Body of pancreas (tissue), 4 donors: ENCODE data around the gene TXK. TPM values are rescaled to one million over a fixed set of nuclear protein-coding genes. Genes with fewer than 3 reads are reported as not detected.

Experiments used
- ATAC-seq: fragments of 150-250 bp; one replicate; pipeline ENCODE4 v1.9.1; 2016
- DNase-seq, 4 donors: peaks; one replicate each; pipeline ENCODE4 v3.0.0-alpha.2; 2019
- H3K27ac ChIP-seq, 4 donors: fragments of 200-600 bp; sonication (generic); 1 replicate in 3 of 4; 2 replicates in 1 of 4; pipeline versions ENCODE4 v1.5.1 to v1.6.1; 2016 to 2019; ENCODE audit warnings: mild to moderate bottlenecking in 1 of 4, mixed read lengths in 1 of 4, moderate library complexity in 1 of 4
- H3K27me3 ChIP-seq, 2 donors: fragments of 200-600 bp; sonication (generic); one replicate each; pipeline ENCODE4 v1.6.0; 2016; ENCODE audit warnings: mild to moderate bottlenecking in 1 of 2
- H3K36me3 ChIP-seq, 2 donors: fragments of 200-600 bp; sonication (generic); replicated peaks in 1 of 2; 2 replicates each; pipeline ENCODE4 v1.5.1; 2016; ENCODE audit warnings: low read depth in 2 of 2; ENCODE audit not compliant: insufficient read depth in 1 of 2
- H3K4me1 ChIP-seq: fragments of 200-600 bp; sonication (generic); one replicate; pipeline ENCODE4 v1.6.0; 2016
- H3K4me3 ChIP-seq, 2 donors: fragments of 200-600 bp; sonication (generic); 1 replicate in 1 of 2; 2 replicates in 1 of 2; pipeline ENCODE4 v1.5.1; 2016 to 2019
- H3K9me3 ChIP-seq, 3 donors: fragments of 200-600 bp; sonication (generic); 1 replicate in 2 of 3; 2 replicates in 1 of 3; pipeline ENCODE4 v1.5.1; 2016
- CTCF ChIP-seq, 7 experiments: fragments of 450-650 bp in 4 of 7; fragments of 200-600 bp in 3 of 7; sonication (generic) in 3 of 7; IDR thresholded peaks; one replicate each; pipeline ENCODE4 v1.5.1; 2016 to 2019; ENCODE audit warnings: antibody characterized with exemption in 7 of 7
- POLR2A ChIP-seq, 3 donors: fragments of 450-650 bp; IDR thresholded peaks; one replicate each; pipeline ENCODE4 v1.6.1; 2016; ENCODE audit warnings: antibody characterized with exemption in 3 of 3, mild to moderate bottlenecking in 2 of 3
- WGBS, 2 donors: methylation state at CpG; one replicate each; pipeline ENCODE4 v1.1.5; 2017; 5-methylcytosine and 5-hydroxymethylcytosine counted together
- intact Hi-C: fragments of 100-400 bp; cut with DNase I; formaldehyde crosslinking; loops from one replicate; pipeline ENCODE4 v1.15.1; 2023
- total RNA-seq, 2 donors: library from RNA; depleted of rRNA; stranded (reverse); fragments of >200 nt; gene quantifications; one replicate each; pipeline ENCODE4 v1.1.0, GENCODE V29; 2016

Gene TXK
- total RNA-seq, 2 donors from 2014 or later: 0.66 to 1.3 TPM

GRCh38 chr4:48071191-48071590 lies 62.9 kb downstream of the TXK start:
- no peak overlapping the region for H3K4me3 ChIP-seq
- H3K4me1 ChIP-seq: no peaks in the 10 kb centered on the region
- TF ChIP-seq POLR2A (IDR thresholded peaks at IDR 0.05) (no peak), CTCF (IDR thresholded peaks at IDR 0.05) (no peak)
- intact Hi-C loops: no loop called here
- H3K36me3 ChIP-seq: no peaks in the 10 kb centered on the region
- 85 to 98% methylated on average over 3 of the region's 3 CpGs for WGBS, 2 donors
- DNase-seq (no peak), ATAC-seq (no peak)
- no peaks in the 10 kb centered on the region for H3K9me3 ChIP-seq
- H3K27ac ChIP-seq: no peak overlapping the region
- no peaks in the 10 kb centered on the region for H3K27me3 ChIP-seq

GRCh38 chr4:48069026-48069425 lies 65.0 kb downstream of the TXK start:
- H3K27ac ChIP-seq: no peak overlapping the region
- 34 to 37% methylated on average over 2 of the region's 2 CpGs for WGBS, 2 donors
- H3K36me3 ChIP-seq: no peaks in the 10 kb centered on the region
- DNase-seq (no peak), ATAC-seq (no peak)
- no peak overlapping the region for H3K4me3 ChIP-seq
- no peak for TF ChIP-seq CTCF (IDR thresholded peaks at IDR 0.05)
- no peak for TF ChIP-seq POLR2A (IDR thresholded peaks at IDR 0.05)
- H3K9me3 ChIP-seq: no peaks in the 10 kb centered on the region
- no peaks in the 10 kb centered on the region for H3K4me1 ChIP-seq
- intact Hi-C loops: no loop called here
- H3K27me3 ChIP-seq: no peaks in the 10 kb centered on the region

GRCh38 chr4:48068182-48068581 lies 65.9 kb downstream of the TXK start:
- H3K4me3 ChIP-seq: no peak overlapping the region
- WGBS, 2 donors: 53 to 63% methylated on average over 2 of the region's 2 CpGs
- no peaks in the 10 kb centered on the region for H3K27me3 ChIP-seq
- no peaks in the 10 kb centered on the region for H3K36me3 ChIP-seq
- DNase-seq (no peak), ATAC-seq (no peak)
- no peak overlapping the region for H3K27ac ChIP-seq
- intact Hi-C loops: no loop called here
- H3K9me3 ChIP-seq: no peaks in the 10 kb centered on the region
- no peaks in the 10 kb centered on the region for H3K4me1 ChIP-seq
- TF ChIP-seq CTCF (IDR thresholded peaks at IDR 0.05) (no peak), POLR2A (IDR thresholded peaks at IDR 0.05) (no peak)

- ATAC-seq: no peak
- no peak for DNase-seq
- H3K36me3 ChIP-seq: no peaks in the 10 kb centered on the region
- TF ChIP-seq CTCF (IDR thresholded peaks at IDR 0.05): no peak
- no peak for TF ChIP-seq POLR2A (IDR thresholded peaks at IDR 0.05)
- H3K4me1 ChIP-seq: no peaks in the 10 kb centered on the region
- H3K4me3 ChIP-seq: no peak overlapping the region
- H3K27me3 ChIP-seq: no peaks in the 10 kb centered on the region
- H3K9me3 ChIP-seq: no peaks in the 10 kb centered on the region
- intact Hi-C loops: no loop called here
- H3K27ac ChIP-seq: no peak overlapping the region
- WGBS, 2 donors: 81 to 89% methylated on average over 9 of the region's 9 CpGs
Measured at GRCh38 chr4:48067536-48067935, 66.5 kb downstream of the TXK start.

- Histone ChIP-seq H3K27ac (no peak overlapping the region), H3K9me3 (no peaks in the 10 kb centered on the region), H3K4me1 (no peaks in the 10 kb centered on the region), H3K27me3 (no peaks in the 10 kb centered on the region), H3K36me3 (no peaks in the 10 kb centered on the region), H3K4me3 (no peak overlapping the region)
- intact Hi-C loops: no loop called here
- no peak for DNase-seq
- ATAC-seq: no peak
- WGBS, 2 donors: 85 to 100% methylated on average over 1 of the region's 1 CpG
- TF ChIP-seq POLR2A (IDR thresholded peaks at IDR 0.05) (no peak), CTCF (IDR thresholded peaks at IDR 0.05) (no peak)
Measured at GRCh38 chr4:48065587-48066052, 68.4 kb downstream of the TXK start.
